Measurements from ENCODE around the gene CHST11. TPM values are rescaled to one million over a fixed set of nuclear protein-coding genes. Genes with fewer than 3 reads are reported as not detected.

The CHST11 gene
- total and polyA plus RNA-seq, 2 of the 4 experiments (the other 2 are of a cell fraction) = 1.4 to 2.7 TPM

DNA sequence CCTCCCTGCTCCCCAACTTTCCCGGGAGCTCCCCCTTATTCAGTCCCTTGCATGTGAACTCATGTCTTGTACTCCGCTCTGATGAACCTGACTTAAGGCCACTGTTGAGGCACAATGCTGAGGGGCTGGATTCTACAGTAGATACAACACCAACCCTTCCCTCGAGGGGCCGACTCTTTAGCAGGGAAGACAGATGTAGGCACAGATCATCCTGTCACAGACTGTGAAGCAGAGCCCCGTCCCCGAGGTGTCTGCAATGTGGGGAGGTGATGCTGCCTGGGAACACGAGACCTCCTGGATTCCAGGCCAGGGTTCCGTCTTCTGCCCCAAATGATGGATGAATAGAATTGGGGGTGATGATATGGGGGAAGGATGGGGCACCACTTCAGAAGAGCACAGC is 175.1 kb downstream of the CHST11 start:
- H3K27ac ChIP-seq (ENCODE audit: insufficient read depth, low read length) = no peak overlapping the region
- no peak overlapping the region for H4K8ac ChIP-seq (ENCODE audit: low read depth in 2 of 2, low read length in 2 of 2)
- H2AFZ ChIP-seq (replicated peaks; ENCODE audit: low read length, poor library complexity) = no peak overlapping the region
- H3K18ac ChIP-seq (ENCODE audit: low read depth, low read length) = no peak overlapping the region
- no peak for ATAC-seq (ENCODE audit: low read depth)
- WGBS, 2 experiments (ENCODE audit: extremely low coverage in 2 of 2, insufficient read length in 1 of 2) = 75% methylated on average over 2 of the region's 8 CpGs; no CpG with 5 or more reads in 1 of the 2 experiments
- no peak overlapping the region for H2BK120ac ChIP-seq (ENCODE audit: low read depth, low read length)
- H3K27me3 ChIP-seq (ENCODE audit: control insufficient read depth, insufficient read depth, low read length) = peaks cover 16% of the 10 kb centered on the region
- DNase-seq = no peak
- H3K56ac ChIP-seq (ENCODE audit: extremely low read depth, insufficient read depth, low read length) = no peak overlapping the region
- no peak overlapping the region for H2AK5ac ChIP-seq (ENCODE audit: low read depth, low read length)
- H4K91ac ChIP-seq (ENCODE audit: insufficient read depth, low read depth, low read length) = no peak overlapping the region
- no peak overlapping the region for H4K5ac ChIP-seq (ENCODE audit: low read depth, low read length)
- H3K4ac ChIP-seq (ENCODE audit: low read depth, low read length) = no peak overlapping the region
- TF ChIP-seq, protein P1, sequence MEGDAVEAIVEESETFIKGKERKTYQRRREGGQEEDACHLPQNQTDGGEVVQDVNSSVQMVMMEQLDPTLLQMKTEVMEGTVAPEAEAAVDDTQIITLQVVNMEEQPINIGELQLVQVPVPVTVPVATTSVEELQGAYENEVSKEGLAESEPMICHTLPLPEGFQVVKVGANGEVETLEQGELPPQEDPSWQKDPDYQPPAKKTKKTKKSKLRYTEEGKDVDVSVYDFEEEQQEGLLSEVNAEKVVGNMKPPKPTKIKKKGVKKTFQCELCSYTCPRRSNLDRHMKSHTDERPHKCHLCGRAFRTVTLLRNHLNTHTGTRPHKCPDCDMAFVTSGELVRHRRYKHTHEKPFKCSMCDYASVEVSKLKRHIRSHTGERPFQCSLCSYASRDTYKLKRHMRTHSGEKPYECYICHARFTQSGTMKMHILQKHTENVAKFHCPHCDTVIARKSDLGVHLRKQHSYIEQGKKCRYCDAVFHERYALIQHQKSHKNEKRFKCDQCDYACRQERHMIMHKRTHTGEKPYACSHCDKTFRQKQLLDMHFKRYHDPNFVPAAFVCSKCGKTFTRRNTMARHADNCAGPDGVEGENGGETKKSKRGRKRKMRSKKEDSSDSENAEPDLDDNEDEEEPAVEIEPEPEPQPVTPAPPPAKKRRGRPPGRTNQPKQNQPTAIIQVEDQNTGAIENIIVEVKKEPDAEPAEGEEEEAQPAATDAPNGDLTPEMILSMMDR (conservative IDR thresholded peaks at IDR 0.05; ENCODE audit: low read depth, low read length) = no peak
- no peak for TF ChIP-seq RFX5 (IDR thresholded peaks at IDR 0.05; ENCODE audit: low read depth, low read length)
- TF ChIP-seq CEBPB (IDR thresholded peaks at IDR 0.05; ENCODE audit: low read depth, low read length) = no peak
- no peak for TF ChIP-seq SMC3 (IDR thresholded peaks at IDR 0.05; ENCODE audit: low read depth, low read length)
- TF ChIP-seq BHLHE40 (IDR thresholded peaks at IDR 0.05; ENCODE audit: low read depth, low read length) = no peak
- TF ChIP-seq POLR2A (IDR thresholded peaks at IDR 0.05; ENCODE audit: low read depth, low read length) = no peak
- TF ChIP-seq NFE2L2 (IDR thresholded peaks at IDR 0.05; ENCODE audit: low read depth, low read length) = no peak
- no peak for TF ChIP-seq RAD21 (IDR thresholded peaks at IDR 0.05; ENCODE audit: low read length)
- no peak for TF ChIP-seq MAZ (IDR thresholded peaks at IDR 0.05; ENCODE audit: borderline replicate concordance, low read depth, low read length)
- TF ChIP-seq MXI1 (IDR thresholded peaks at IDR 0.05; ENCODE audit: borderline replicate concordance, low read depth, low read length) = no peak
- no peak for TF ChIP-seq CHD1 (IDR thresholded peaks at IDR 0.05; ENCODE audit: low read depth, low read length)
- TF ChIP-seq, protein P2, sequence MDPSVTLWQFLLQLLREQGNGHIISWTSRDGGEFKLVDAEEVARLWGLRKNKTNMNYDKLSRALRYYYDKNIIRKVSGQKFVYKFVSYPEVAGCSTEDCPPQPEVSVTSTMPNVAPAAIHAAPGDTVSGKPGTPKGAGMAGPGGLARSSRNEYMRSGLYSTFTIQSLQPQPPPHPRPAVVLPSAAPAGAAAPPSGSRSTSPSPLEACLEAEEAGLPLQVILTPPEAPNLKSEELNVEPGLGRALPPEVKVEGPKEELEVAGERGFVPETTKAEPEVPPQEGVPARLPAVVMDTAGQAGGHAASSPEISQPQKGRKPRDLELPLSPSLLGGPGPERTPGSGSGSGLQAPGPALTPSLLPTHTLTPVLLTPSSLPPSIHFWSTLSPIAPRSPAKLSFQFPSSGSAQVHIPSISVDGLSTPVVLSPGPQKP (IDR thresholded peaks at IDR 0.05; ENCODE audit: borderline replicate concordance, low read depth, low read length) = no peak
- no peak for TF ChIP-seq MAFK (IDR thresholded peaks at IDR 0.05; ENCODE audit: low read depth, low read length)
- no peak for TF ChIP-seq FOS (IDR thresholded peaks at IDR 0.05; ENCODE audit: low read depth, low read length)
- TF ChIP-seq, protein P3, sequence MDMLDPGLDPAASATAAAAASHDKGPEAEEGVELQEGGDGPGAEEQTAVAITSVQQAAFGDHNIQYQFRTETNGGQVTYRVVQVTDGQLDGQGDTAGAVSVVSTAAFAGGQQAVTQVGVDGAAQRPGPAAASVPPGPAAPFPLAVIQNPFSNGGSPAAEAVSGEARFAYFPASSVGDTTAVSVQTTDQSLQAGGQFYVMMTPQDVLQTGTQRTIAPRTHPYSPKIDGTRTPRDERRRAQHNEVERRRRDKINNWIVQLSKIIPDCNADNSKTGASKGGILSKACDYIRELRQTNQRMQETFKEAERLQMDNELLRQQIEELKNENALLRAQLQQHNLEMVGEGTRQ (IDR thresholded peaks at IDR 0.05; ENCODE audit: low read depth, low read length) = no peak
- TF ChIP-seq RCOR1 (IDR thresholded peaks at IDR 0.05; ENCODE audit: insufficient replicate concordance, low read length) = no peak
- ChIA-PET POLR2A (ENCODE audit: unreplicated experiment) (no interaction called here), CTCF (no interaction called here)
- no peak overlapping the region for H2BK20ac ChIP-seq (ENCODE audit: low read depth, low read length)
- H3K36me3 ChIP-seq (ENCODE audit: control insufficient read depth, insufficient read depth, low read length) = no peaks in the 10 kb centered on the region
- H2BK5ac ChIP-seq (ENCODE audit: low read depth, low read length, poor library complexity, severe bottlenecking) = no peak overlapping the region
- BruUV-seq (replicated peaks) = no TSS peak
- no peaks in the 10 kb centered on the region for H4K20me1 ChIP-seq (ENCODE audit: insufficient read depth, low read length)
- dilution Hi-C loops (cut with HindIII; ENCODE audit: low sequenced_read_pairs, unreplicated experiment) = no loop called here
- no peak overlapping the region for H3K9ac ChIP-seq (ENCODE audit: low read depth, low read length)
- no peak overlapping the region for H2BK15ac ChIP-seq (ENCODE audit: low read depth, low read length)
- no peak overlapping the region for H2AK9ac ChIP-seq (replicated peaks; ENCODE audit: low read depth, low read length, poor library complexity)
- no peak overlapping the region for H3K4me2 ChIP-seq (ENCODE audit: low read depth, low read length)
- H3K14ac ChIP-seq (replicated peaks; ENCODE audit: low read depth, low read length) = no peak overlapping the region
- intact Hi-C loops (cut with micrococcal nuclease) = no loop called here
- H3K9me3 ChIP-seq (ENCODE audit: control insufficient read depth, insufficient read depth, low read length) = no peaks in the 10 kb centered on the region
- no peaks in the 10 kb centered on the region; the same call in 1 of the 2 replicates for H3K4me1 ChIP-seq (ENCODE audit: control insufficient read depth, insufficient read depth, low read length)
- in situ Hi-C loops (cut with MboI; ENCODE audit: low sequenced_read_pairs) = no loop called here
- no peak overlapping the region for H3K4me3 ChIP-seq (ENCODE audit: insufficient read depth, low read depth, low read length)
- no peaks in the 10 kb centered on the region for H3K79me1 ChIP-seq (ENCODE audit: low read depth in 1 of 2, low read length in 2 of 2)
- H3K9me1 ChIP-seq (ENCODE audit: insufficient read depth, low read length) = no peaks in the 10 kb centered on the region
- H3K23ac ChIP-seq (ENCODE audit: low read depth, low read length) = no peak overlapping the region
